HG02943 (cell line): ENCODE data around the gene DHTKD1.
A peak's percentile ranks its signal among the peaks of the same experiment; 100 is the strongest.
"Not testable (repeated sequence)": the region's sequence is repeated elsewhere in the genome, so short reads cannot be mapped to it uniquely, and the experiment has no call there.

ENCODE experiments used
- ATAC-seq: cut with Tn5 transposase; IDR thresholded peaks from one replicate; pipeline ENCODE4 v1.9.1; 2021; ENCODE audit warnings: mild to moderate bottlenecking, low read depth, moderate library complexity; ENCODE audit not compliant: unreplicated experiment

Gene DHTKD1

DNA sequence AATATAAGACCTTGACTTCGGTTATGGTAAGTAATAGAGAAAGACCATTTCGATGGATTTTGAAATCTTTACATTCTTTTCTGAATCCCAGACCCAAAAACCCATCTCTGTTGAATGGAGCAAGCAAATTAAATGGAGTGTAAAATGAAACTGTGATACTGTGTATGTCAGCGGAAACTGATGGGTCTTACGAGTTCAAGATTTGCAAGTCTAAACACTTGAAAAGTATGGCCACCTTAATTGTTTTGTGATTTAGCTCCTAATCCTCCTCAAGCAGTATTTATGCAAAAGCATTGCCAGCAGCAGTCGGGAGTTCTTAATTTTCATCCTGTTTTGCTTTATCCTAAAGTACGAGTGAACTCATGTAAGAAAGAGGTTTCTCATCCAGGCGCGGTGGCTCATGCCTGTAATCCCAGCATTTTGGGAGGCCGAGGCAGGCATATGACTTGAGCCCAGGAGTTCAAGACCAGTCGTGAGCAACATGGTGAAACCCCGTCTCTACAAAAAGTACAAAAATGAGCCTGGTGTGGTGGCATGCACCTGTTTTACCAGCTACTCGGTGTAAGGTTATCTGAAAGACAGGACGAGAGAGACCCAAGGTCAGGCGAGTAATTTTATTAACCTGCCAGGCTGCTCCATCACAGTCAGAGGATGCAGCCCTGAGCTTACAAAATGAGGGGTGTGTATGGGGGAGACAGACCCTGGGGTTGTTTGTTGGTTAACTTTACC, 5.8 kb upstream of the DHTKD1 start:
- ATAC-seq = no peak

DNA sequence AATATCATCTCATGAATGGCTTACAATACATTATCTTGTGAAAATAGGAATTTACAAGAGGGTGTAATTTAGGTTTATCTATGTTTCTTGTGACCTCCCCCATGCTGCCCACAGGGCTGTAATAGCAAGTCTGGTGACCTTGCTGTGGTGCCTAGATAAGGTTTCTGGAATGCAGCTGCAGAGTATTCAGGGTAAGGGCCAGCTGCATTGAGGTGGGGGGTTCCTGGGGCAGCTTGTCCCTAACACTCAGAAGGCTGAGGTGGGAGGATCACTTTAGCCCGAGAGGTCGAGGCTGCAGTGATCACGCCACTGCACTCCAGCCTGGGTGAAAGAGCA, 5.3 kb upstream of the DHTKD1 start:
- no peak for ATAC-seq

DNA sequence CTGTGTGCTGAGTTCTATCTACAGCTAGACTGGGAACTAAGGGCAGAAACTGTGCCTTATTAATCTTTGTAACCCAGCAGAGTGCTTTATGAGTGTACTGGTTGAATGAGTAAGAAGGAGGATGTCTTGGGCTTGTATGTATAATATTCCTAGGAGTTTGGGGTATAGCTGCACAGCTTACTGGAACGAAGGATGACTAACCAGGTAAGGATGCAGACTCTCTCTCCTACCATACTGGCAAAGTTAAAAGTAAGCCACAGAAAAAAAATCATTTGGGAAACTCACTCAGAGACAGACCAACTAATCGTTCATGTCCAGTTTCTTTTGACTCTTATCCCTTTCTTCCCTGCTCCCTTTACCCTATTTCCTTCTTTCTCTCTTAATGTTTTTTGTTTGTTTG, 1.4 kb upstream of the DHTKD1 start:
- ATAC-seq = no peak

DNA sequence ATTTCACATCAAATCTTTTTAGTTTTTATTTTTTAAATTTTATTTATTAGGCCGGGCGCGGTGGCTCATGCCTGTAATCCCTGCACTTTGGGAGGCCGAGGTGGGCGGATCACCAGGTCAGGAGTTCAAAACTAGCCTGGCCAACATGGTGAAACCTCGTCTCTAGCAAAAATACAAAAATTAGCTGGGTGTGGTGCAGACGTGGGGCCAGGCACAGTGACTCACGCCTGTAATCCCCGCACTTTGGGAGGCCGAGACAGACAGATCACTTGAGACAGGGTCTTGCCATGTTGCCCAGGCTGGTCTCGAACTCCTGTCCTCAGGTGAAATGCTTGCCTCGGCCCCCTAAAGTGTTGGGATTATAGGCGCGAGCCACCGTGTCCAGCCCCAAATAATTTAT, 2.7 kb downstream of the DHTKD1 start:
- ATAC-seq = not testable (repeated sequence)

- no peak for ATAC-seq
Measured at GRCh38 chr10:12073526-12073925, 4.8 kb downstream of the DHTKD1 start.

- ATAC-seq = no peak
Measured at GRCh38 chr10:12077580-12078180, 8.9 kb downstream of the DHTKD1 start.

DNA sequence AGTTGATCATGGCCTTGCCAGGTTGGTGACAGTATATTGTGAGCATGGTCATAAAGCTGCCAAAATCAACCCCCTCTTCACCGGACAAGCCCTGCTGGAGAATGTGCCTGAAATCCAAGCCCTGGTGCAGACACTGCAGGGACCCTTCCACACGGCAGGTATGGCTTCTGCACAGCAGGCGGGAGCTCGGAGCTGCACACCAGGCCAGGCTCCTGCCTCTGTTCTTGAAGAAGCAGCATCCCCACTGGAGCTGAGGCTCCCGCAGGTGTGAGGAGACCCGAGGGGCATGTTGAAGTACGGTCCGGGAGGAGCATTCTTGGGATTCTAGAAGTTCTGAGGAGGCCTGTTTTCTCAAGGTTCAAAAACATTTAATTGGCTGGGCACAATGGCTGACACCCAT, 12.7 kb downstream of the DHTKD1 start:
- no peak for ATAC-seq

GRCh38 chr10:12081879-12082557, 13.3 kb downstream of the DHTKD1 start:
- no peak for ATAC-seq

DNA sequence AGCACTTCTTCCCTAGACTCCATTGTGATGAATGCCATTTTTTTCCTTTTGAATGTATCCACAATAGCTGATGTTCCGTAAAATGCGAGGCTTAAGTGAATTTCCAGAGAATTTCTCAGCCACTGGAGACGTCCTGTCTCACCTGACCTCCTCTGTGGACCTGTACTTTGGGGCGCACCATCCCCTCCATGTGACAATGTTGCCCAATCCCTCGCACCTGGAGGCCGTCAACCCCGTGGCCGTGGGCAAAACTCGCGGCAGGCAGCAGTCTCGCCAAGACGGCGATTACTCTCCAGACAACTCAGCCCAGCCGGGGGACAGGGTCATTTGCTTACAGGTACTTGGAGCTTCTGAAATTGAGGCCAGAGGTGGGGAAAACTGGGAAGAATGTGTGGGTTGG, 20.2 kb downstream of the DHTKD1 start:
- no peak for ATAC-seq

DNA sequence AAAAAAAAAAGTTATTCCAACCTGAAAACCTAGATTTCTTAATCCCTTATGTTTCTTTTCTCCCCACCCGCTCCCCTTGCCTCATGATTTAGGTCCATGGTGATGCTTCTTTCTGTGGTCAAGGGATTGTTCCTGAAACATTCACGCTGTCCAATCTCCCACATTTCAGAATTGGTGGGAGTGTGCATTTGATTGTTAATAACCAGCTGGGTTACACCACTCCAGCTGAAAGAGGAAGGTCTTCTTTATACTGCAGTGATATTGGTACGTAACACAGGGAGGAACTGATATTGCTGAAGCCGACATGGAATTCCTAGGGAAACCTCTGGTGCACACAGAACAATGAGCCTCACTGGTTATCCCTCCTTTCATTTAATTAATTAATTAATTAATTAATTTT, 22.7 kb downstream of the DHTKD1 start:
- no peak for ATAC-seq

DNA sequence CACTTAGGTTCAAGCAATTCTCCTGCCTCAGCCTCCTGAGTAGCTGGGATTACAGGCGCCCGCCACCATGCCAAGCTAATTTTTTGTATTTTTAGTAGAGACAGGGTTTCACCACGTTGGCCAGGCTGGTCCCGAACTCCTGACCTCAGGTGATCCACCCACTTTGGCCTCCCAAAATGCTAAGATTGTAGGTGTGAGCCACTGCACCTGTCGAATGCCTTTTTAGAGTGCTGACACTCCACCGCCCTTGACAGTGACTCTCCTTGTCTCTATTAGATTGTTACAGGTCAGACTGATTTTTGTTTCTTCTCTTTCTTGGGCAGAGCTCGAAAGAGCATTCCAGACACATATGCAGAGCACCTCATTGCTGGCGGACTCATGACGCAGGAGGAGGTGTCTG, 28.6 kb downstream of the DHTKD1 start:
- ATAC-seq = not testable (repeated sequence)

DNA sequence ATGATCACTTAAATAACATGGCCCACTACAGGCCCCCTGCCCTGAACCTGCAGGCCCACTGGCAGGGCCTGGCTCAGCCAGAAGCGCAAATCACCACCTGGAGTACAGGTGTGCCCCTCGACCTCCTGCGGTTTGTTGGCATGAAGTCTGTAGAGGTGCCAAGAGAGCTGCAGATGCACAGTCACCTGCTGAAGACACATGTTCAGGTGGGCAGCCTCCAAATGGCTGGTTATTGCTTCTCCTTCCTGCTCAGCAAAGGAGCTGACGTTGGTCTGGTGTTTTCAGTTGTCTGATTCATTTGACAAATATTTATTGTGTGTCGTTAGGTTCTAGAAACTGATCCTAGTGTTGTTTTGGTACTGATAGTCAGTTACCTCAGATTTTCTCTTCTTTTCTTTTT, 29.0 kb downstream of the DHTKD1 start:
- ATAC-seq = no peak

GRCh38 chr10:12098966-12099365, 30.2 kb downstream of the DHTKD1 start:
- ATAC-seq = no peak

- no peak for ATAC-seq
Measured at GRCh38 chr10:12103802-12104201, 35.0 kb downstream of the DHTKD1 start.

- ATAC-seq = no peak
Measured at GRCh38 chr10:12107781-12108180, 39.0 kb downstream of the DHTKD1 start.

GRCh38 chr10:12109286-12109685, 40.5 kb downstream of the DHTKD1 start:
- ATAC-seq = no peak

DNA sequence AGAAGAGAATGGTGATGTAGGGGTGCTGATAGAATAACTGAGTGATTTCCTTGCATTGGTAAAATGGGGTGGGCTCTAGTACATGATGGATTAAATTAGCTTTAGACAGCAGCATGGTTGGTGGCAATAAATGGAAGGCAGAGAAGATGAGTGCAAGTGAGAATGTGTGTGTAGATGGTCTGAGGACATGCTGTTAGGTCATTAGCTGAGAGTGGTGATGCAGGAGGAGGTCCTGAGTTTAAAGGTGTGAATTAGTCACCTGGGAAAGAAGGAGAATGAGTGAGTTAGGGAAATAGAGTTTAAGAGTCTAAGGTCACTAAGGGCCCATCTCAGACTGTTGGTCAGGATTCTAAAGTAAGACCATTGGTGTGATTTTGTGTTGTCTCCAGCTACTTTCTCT, 42.8 kb downstream of the DHTKD1 start:
- ATAC-seq = no peak

GRCh38 chr10:12113627-12114026, 44.9 kb downstream of the DHTKD1 start:
- ATAC-seq = no peak

DNA sequence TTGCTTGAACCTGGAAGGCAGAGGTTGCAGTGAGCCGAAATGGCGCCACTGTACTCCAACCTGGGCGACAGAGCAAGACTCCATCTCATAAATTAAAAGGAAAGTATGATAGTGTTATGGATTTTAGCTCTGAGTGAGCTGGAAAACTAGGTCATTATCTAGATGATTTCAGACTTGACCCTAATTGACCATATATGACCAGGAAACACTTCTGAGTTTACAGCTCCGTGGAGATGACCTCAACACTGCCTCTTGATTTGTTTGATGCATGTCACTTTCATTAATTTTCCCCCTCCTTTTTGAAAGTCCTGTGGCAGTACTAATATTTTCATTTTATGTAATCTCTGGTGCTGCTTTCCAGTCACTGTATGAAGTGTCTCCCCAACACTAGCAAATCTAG, 52.9 kb downstream of the DHTKD1 start:
- no peak for ATAC-seq

DNA sequence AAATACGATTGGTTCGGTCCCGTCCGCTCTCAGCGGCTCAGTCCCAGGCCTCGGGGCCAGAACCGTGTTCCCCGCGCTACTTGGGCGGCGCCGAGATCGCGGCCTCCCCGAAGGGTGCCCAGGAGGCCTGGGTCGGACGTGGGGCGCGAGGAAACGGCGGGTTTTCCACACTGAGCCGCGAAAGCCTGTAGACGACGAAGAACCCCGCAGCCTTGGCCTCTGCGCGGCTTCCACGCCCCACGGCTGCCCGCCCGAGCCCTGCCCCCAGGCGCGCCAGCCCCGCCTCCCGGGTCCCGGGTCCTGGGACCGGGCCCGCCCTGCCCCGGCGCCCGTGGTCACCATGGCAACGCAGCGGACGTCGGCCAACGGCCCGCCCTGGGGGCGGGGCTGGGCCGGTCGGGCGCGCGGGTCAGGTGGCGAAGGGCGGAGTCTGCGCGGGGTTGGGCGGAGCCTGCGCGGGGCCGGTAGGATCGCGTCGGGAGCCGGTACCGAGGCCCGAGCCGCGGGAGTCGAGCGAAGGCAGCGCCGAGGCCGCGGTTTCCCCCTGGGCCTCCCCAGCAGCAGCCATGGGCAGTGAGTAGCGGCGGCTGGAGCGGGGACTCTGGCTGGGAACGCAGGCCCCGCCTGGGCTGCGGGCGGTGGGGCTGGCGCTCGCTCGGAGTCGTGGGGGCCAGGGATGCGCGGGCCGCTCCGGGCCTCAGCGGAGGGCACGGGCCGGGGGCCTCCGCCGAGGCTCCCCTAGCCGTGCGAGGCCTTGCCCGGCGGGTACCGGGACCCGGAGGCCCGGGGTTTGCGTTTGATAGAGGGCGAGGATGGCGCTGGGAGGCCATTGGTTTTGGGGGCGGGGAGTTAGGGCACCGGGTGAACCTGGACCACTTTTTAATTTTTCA, 60.7 kb downstream of the DHTKD1 start, which contains the start of gene SEC61A2:
Gene SEC61A2, plus strand, starts transcription at position 456 of the 890 bp plus-strand sequence. Its CDS starts 111 bp downstream, at position 567.
- ATAC-seq = peak; percentile 85
